LNCaP clone FGC (cell line): ENCODE measurements around the gene ASTN2.

Experiments
- DNase-seq: peaks from one replicate; pipeline ENCODE4 v3.0.0-alpha.2; 2011; ENCODE audit warnings: low read depth
- H3K4me3 ChIP-seq: 2 replicates; pipeline ENCODE4 v1.5.1; 2011; ENCODE audit warnings: mild to moderate bottlenecking, low read depth, low read length, control low read depth
- CTCF ChIP-seq: IDR thresholded peaks from 2 replicates; pipeline ENCODE4 v1.5.1; 2012; ENCODE audit warnings: mild to moderate bottlenecking; ENCODE audit not compliant: control insufficient read depth, insufficient read depth; ENCODE audit errors: extremely low read depth

The ASTN2 gene

GRCh38 chr9:116662646-116663310, 752.1 kb downstream of the ASTN2 start:
- TF ChIP-seq CTCF = no peak
- H3K4me3 ChIP-seq = no peak overlapping the region

GRCh38 chr9:116661037-116661954, 753.6 kb downstream of the ASTN2 start:
- peak; percentile 75 for TF ChIP-seq CTCF
- DNase-seq = peak; percentile 68
- H3K4me3 ChIP-seq = no peak overlapping the region

More at GRCh38 chr9:116662646-116663310, 752.1 kb downstream of the ASTN2 start:
- DNase-seq = no peak

GRCh38 chr9:116658265-116658664, 756.6 kb downstream of the ASTN2 start:
- no peak overlapping the region for H3K4me3 ChIP-seq
- no peak for TF ChIP-seq CTCF
- no peak for DNase-seq

DNA sequence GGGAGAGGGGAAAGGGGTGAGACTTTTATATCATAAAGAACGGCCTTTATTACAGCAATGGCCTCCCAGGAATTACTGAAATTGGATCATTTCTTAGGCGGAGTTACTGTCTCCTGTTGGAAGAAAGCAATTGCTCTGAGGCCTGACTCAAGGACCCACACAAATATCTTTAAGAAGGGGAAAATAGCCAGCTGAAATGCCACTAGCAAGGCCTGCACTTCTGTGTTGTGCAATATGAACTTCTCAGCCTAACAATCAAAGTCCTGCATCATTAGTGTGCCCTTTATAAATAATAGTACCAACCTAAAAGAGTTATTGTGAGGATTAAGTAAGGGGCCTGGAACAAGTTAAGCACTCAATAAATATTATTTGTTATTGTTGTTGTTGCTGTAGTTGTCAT, 757.9 kb downstream of the ASTN2 start:
- DNase-seq = no peak
- no peak for TF ChIP-seq CTCF
- H3K4me3 ChIP-seq = no peak overlapping the region

- TF ChIP-seq CTCF = no peak
- H3K4me3 ChIP-seq = no peak overlapping the region
- no peak for DNase-seq
Observed at GRCh38 chr9:116656501-116656971, 758.3 kb downstream of the ASTN2 start.

DNA sequence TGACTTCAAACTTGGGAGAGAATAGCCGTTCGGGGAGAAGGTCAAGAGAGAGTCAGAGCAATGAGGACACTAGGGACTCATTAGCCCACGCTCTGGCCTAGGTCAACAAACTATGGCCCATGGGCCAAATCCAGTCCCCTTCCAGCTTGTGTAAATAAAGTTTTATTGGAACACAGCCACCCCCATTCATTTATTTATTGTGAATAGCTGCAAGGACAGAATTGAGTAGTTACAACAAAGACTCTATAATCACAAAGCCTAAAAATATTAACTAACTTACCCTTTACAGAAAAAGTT, 760.9 kb downstream of the ASTN2 start:
- no peak overlapping the region for H3K4me3 ChIP-seq
- no peak for TF ChIP-seq CTCF
- peak; percentile 35 for DNase-seq
